ENCODE results near the gene EML1.

Gene EML1

DNA sequence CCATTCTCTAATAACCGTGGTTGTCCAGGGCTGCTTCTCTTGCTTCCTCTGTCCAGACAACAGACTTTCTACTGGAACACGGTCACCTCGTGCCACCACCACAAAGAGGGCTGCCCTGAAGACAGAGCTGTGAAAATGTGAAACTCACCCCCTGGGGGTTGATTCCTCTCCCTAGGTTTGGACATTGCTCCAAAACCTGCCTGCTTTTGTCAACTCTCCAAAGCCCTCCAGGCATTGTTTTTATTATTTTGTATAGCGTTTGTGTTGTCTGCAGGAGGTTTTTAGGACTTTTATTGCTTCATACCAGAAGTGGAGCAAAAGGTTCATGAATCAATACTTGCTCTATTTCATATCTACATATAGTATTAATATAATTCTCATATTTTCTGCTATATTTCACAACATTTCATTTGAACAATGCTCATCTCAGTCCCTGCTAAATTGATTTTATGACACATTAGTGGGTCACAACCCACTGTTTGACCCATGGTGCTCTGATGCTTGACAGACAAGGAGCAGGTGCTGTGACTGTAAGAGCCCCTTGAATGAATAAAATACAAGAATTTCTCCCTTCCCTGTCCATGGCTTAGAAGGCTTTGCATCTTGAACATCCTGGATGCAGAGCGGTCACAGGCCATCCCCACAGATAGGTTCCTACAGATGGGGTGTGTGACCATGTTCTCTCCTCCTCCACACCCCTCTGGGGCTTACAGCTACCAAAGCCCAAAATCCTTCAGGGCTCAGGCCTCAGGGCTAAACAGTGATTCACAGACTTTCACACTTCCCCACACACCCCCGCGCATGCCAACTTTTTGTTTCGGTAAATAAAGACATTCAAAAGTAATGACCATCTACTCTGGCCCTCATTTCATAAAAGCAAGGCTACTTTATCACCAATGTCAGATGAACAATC is 20.6 kb upstream of the EML1 start:
- no peak overlapping the region for H3K9ac ChIP-seq (ENCODE audit: low read depth, low read length)
- H3K9me3 ChIP-seq (ENCODE audit: insufficient read depth, low read depth, low read length), result no peaks in the 10 kb centered on the region
- H3K4me1 ChIP-seq (ENCODE audit: insufficient read depth, low read length), result peaks cover 36% of the 10 kb centered on the region
- H3K36me3 ChIP-seq (ENCODE audit: insufficient read depth, low read length), result no peaks in the 10 kb centered on the region
- 76% methylated on average over 7 of the region's 8 CpGs for WGBS
- no peaks in the 10 kb centered on the region for H3K27me3 ChIP-seq (ENCODE audit: insufficient read depth, low read length)
- no peak overlapping the region for H3K4me3 ChIP-seq (ENCODE audit: low read length)
- H3K27ac ChIP-seq (ENCODE audit: low read depth, low read length), result no peak overlapping the region

- Histone ChIP-seq H3K4me1 (ENCODE audit: insufficient read depth, low read length) (peaks cover 33% of the 10 kb centered on the region), H3K27me3 (ENCODE audit: insufficient read depth, low read length) (no peaks in the 10 kb centered on the region), H3K27ac (ENCODE audit: low read depth, low read length) (no peak overlapping the region), H3K9me3 (ENCODE audit: insufficient read depth, low read depth, low read length) (peaks cover 6% of the 10 kb centered on the region; the same call in 1 of the 2 replicates), H3K36me3 (ENCODE audit: insufficient read depth, low read length) (no peaks in the 10 kb centered on the region), H3K4me3 (ENCODE audit: low read length) (peak overlapping the region; percentile 7; the same call in 1 of the 2 replicates), H3K9ac (ENCODE audit: low read depth, low read length) (no peak overlapping the region)
- WGBS, result 39% methylated on average over 26 of the region's 26 CpGs
These were observed 19.4 kb upstream of the EML1 start for GRCh38 chr14:99773521-99774497.

DNA sequence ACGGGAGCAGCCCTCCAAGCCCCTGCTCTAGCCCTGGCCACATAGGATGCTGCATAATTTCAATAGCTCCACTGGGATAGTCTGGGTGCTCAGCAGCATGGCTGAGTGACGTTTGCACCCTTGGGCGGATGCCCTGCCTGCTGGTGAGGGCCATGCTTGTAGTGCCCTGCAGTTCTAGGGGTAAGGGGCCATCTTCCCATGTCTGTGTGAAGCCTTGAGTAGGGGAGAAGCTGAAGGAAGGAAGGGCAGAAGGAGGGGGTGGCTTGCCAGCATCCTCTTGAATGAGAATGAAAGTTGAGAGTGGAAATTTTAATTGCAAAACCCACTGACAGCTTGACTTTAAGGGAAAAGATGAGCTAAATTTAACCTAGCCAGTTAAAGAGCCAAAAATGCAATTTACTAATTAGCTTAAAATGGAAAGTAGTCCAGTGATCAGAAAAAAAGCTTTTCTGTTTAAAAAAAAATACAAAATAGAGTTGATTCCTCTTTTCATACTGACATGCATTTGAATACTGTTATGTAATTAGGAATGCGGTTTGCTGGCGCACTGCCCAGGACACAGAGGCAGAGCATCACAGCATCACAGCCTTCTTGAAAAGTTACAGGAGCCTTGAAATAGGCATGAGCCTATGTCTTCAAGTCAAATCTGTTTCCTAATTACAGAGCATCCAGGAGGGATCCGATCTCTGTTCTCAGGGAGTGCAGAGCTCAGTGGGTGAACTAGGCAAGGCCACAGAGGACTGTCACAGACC is 18.5 kb upstream of the EML1 start:
- no peaks in the 10 kb centered on the region for H3K27me3 ChIP-seq (ENCODE audit: insufficient read depth, low read length)
- no peak overlapping the region for H3K9ac ChIP-seq (ENCODE audit: low read depth, low read length)
- H3K27ac ChIP-seq (ENCODE audit: low read depth, low read length), result no peak overlapping the region
- H3K36me3 ChIP-seq (ENCODE audit: insufficient read depth, low read length), result no peaks in the 10 kb centered on the region
- no peak overlapping the region for H3K4me3 ChIP-seq (ENCODE audit: low read length)
- peaks cover 33% of the 10 kb centered on the region for H3K4me1 ChIP-seq (ENCODE audit: insufficient read depth, low read length)
- WGBS, result 69% methylated on average over 6 of the region's 6 CpGs
- H3K9me3 ChIP-seq (ENCODE audit: insufficient read depth, low read depth, low read length), result peaks cover 9% of the 10 kb centered on the region; the same call in 1 of the 2 replicates

- no peak overlapping the region for H3K9ac ChIP-seq (ENCODE audit: low read depth, low read length)
- peaks cover 33% of the 10 kb centered on the region for H3K4me1 ChIP-seq (ENCODE audit: insufficient read depth, low read length)
- H3K4me3 ChIP-seq (ENCODE audit: low read length), result no peak overlapping the region
- H3K27me3 ChIP-seq (ENCODE audit: insufficient read depth, low read length), result no peaks in the 10 kb centered on the region
- no peaks in the 10 kb centered on the region for H3K36me3 ChIP-seq (ENCODE audit: insufficient read depth, low read length)
- H3K27ac ChIP-seq (ENCODE audit: low read depth, low read length), result no peak overlapping the region
- peaks cover 9% of the 10 kb centered on the region; the same call in 1 of the 2 replicates for H3K9me3 ChIP-seq (ENCODE audit: insufficient read depth, low read depth, low read length)
- 79% methylated on average over 9 of the region's 9 CpGs for WGBS
These were observed 17.9 kb upstream of the EML1 start for GRCh38 chr14:99775351-99775750.

DNA sequence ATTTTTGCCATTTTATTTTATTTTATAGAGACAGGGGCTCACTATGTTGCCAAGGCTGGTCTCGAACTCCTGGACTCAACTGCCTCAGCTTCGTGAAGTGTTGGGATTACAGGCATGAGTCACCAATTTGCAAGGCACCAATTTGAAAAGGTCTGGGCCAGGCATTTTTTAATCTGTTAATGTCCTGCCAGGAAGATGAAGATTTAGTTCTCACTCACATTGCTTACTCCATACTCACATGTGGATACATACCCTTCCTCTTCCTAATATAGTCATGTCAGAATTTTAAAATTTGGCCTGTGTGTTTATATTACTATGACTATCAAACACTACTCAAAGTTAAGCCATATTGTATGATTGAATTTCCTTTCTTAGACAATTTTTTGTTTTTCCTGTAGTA is 15.3 kb upstream of the EML1 start:
- Histone ChIP-seq H3K27me3 (ENCODE audit: insufficient read depth, low read length) (no peaks in the 10 kb centered on the region), H3K9me3 (ENCODE audit: insufficient read depth, low read depth, low read length) (peaks cover 9% of the 10 kb centered on the region; the same call in 1 of the 2 replicates), H3K4me1 (ENCODE audit: insufficient read depth, low read length) (peaks cover 25% of the 10 kb centered on the region), H3K4me3 (ENCODE audit: low read length) (no peak overlapping the region), H3K27ac (ENCODE audit: low read depth, low read length) (no peak overlapping the region), H3K36me3 (ENCODE audit: insufficient read depth, low read length) (no peaks in the 10 kb centered on the region), H3K9ac (ENCODE audit: low read depth, low read length) (no peak overlapping the region)
- WGBS, result 94% methylated on average over 2 of the region's 2 CpGs

DNA sequence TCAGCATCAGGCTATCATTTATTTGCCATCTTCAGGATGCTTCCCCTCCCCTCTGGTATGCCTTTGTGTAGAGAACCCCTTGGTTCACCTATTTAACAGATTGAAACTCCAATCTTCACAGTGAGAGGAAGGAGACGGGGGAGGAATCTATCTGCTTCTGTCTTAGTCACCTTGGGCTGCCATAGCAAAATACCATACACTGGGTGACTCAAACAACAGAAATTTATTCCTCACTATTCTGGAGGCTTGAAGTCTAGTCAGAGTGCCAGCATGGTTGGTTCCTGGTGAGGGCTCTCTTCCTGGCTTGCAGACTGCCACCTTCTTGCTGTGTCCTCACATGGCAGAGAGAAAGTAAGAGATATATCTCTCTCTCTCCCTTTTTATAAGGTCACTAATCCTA is 13.5 kb upstream of the EML1 start:
- WGBS, result 100% methylated on average over 1 of the region's 1 CpG
- no peak overlapping the region for H3K4me3 ChIP-seq (ENCODE audit: low read length)
- no peaks in the 10 kb centered on the region for H3K27me3 ChIP-seq (ENCODE audit: insufficient read depth, low read length)
- H3K27ac ChIP-seq (ENCODE audit: low read depth, low read length), result no peak overlapping the region
- no peaks in the 10 kb centered on the region for H3K36me3 ChIP-seq (ENCODE audit: insufficient read depth, low read length)
- peaks cover 7% of the 10 kb centered on the region for H3K4me1 ChIP-seq (ENCODE audit: insufficient read depth, low read length)
- H3K9ac ChIP-seq (ENCODE audit: low read depth, low read length), result no peak overlapping the region
- peaks cover 9% of the 10 kb centered on the region; the same call in 1 of the 2 replicates for H3K9me3 ChIP-seq (ENCODE audit: insufficient read depth, low read depth, low read length)

- Histone ChIP-seq H3K27me3 (ENCODE audit: insufficient read depth, low read length) (no peaks in the 10 kb centered on the region), H3K4me3 (ENCODE audit: low read length) (no peak overlapping the region), H3K27ac (ENCODE audit: low read depth, low read length) (no peak overlapping the region), H3K9me3 (ENCODE audit: insufficient read depth, low read depth, low read length) (peaks cover 9% of the 10 kb centered on the region; the same call in 1 of the 2 replicates), H3K9ac (ENCODE audit: low read depth, low read length) (no peak overlapping the region), H3K36me3 (ENCODE audit: insufficient read depth, low read length) (no peaks in the 10 kb centered on the region), H3K4me1 (ENCODE audit: insufficient read depth, low read length) (peaks cover 2% of the 10 kb centered on the region; the same call in 1 of the 2 replicates)
- WGBS, result 88% methylated on average over 9 of the region's 9 CpGs
These were observed 12.5 kb upstream of the EML1 start for GRCh38 chr14:99780690-99781089.

GRCh38 chr14:99781091-99781490 is 12.1 kb upstream of the EML1 start:
- Histone ChIP-seq H3K4me3 (ENCODE audit: low read length) (no peak overlapping the region), H3K4me1 (ENCODE audit: insufficient read depth, low read length) (peaks cover 2% of the 10 kb centered on the region; the same call in 1 of the 2 replicates), H3K9ac (ENCODE audit: low read depth, low read length) (no peak overlapping the region), H3K27me3 (ENCODE audit: insufficient read depth, low read length) (no peaks in the 10 kb centered on the region), H3K27ac (ENCODE audit: low read depth, low read length) (no peak overlapping the region), H3K36me3 (ENCODE audit: insufficient read depth, low read length) (no peaks in the 10 kb centered on the region), H3K9me3 (ENCODE audit: insufficient read depth, low read depth, low read length) (peaks cover 9% of the 10 kb centered on the region; the same call in 1 of the 2 replicates)
- WGBS, result 83% methylated on average over 6 of the region's 6 CpGs

GRCh38 chr14:99781853-99782610 is 11.2 kb upstream of the EML1 start:
- no peak overlapping the region for H3K4me3 ChIP-seq (ENCODE audit: low read length)
- no peak overlapping the region for H3K9ac ChIP-seq (ENCODE audit: low read depth, low read length)
- WGBS, result 80% methylated on average over 14 of the region's 14 CpGs
- no peaks in the 10 kb centered on the region for H3K36me3 ChIP-seq (ENCODE audit: insufficient read depth, low read length)
- no peaks in the 10 kb centered on the region for H3K27me3 ChIP-seq (ENCODE audit: insufficient read depth, low read length)
- H3K4me1 ChIP-seq (ENCODE audit: insufficient read depth, low read length), result no peaks in the 10 kb centered on the region
- no peak overlapping the region for H3K27ac ChIP-seq (ENCODE audit: low read depth, low read length)
- peaks cover 9% of the 10 kb centered on the region; the same call in 1 of the 2 replicates for H3K9me3 ChIP-seq (ENCODE audit: insufficient read depth, low read depth, low read length)

DNA sequence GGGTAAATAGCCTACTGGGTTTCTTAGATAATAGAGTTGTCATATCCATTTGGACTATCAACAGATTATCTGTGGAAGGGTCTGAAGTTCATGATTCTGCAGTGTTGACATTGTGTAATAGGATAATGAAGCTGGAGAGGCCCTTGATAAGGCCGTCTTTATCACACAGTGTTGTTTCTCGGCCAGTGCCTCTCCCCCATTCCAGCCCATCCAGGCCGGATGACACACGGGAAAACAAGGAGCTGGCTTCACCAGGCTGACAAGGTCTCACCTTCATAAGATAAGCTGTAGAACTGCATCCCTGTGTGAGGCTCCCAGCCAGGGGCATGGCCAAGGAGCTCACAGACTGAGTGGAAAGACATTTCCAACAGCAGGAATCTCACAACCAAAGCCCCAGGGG is 8.7 kb upstream of the EML1 start:
- H3K27me3 ChIP-seq (ENCODE audit: insufficient read depth, low read length), result no peaks in the 10 kb centered on the region
- H3K27ac ChIP-seq (ENCODE audit: low read depth, low read length), result no peak overlapping the region
- H3K9me3 ChIP-seq (ENCODE audit: insufficient read depth, low read depth, low read length), result no peaks in the 10 kb centered on the region
- 81% methylated on average over 4 of the region's 4 CpGs for WGBS
- H3K4me3 ChIP-seq (ENCODE audit: low read length), result no peak overlapping the region
- H3K36me3 ChIP-seq (ENCODE audit: insufficient read depth, low read length), result no peaks in the 10 kb centered on the region
- H3K9ac ChIP-seq (ENCODE audit: low read depth, low read length), result no peak overlapping the region
- no peaks in the 10 kb centered on the region for H3K4me1 ChIP-seq (ENCODE audit: insufficient read depth, low read length)
